ENCODE results near the gene SVBP.

- no peak for TF ChIP-seq EZH2phosphoT487 (IDR thresholded peaks at IDR 0.05; ENCODE audit: insufficient read depth, low read depth)
- no peak for TF ChIP-seq EZH2 (IDR thresholded peaks at IDR 0.05; ENCODE audit: insufficient read depth, poor library complexity, severe bottlenecking)
Observed at GRCh38 chr1:42825036-42825851, 8.0 kb upstream of the SVBP start.
